ENCODE results near the gene CPNE1. TPM values are rescaled to one million over a fixed set of nuclear protein-coding genes. Genes with fewer than 3 reads are reported as not detected.

CPNE1 gene
- total and polyA plus RNA-seq, 2 of the 8 experiments (the other 6 are each of a cell fraction or from before 2014, with no cell fraction given): 294 to 346 TPM

GRCh38 chr20:35630636-35631035, 34.1 kb downstream of the CPNE1 start:
- H3K4me1 ChIP-seq (replicated peaks in 1 of 4; ENCODE audit: control insufficient read depth in 3 of 4, insufficient read depth in 4 of 4, low read length in 3 of 4): no peaks in the 10 kb centered on the region
- no peak for TF ChIP-seq MAX (IDR thresholded peaks at IDR 0.05)
- no peak for TF ChIP-seq CBX5 (IDR thresholded peaks at IDR 0.05; ENCODE audit: low read depth, low read length)
- TF ChIP-seq ASH2L (IDR thresholded peaks at IDR 0.05; ENCODE audit: low read length): no peak
- no peak for TF ChIP-seq SAP30 (IDR thresholded peaks at IDR 0.05; ENCODE audit: insufficient read depth, insufficient replicate concordance, low read length)
- TF ChIP-seq BACH1 (IDR thresholded peaks at IDR 0.05; ENCODE audit: low read length): no peak
- TF ChIP-seq TBP (IDR thresholded peaks at IDR 0.05; ENCODE audit: low read depth, low read length): no peak
- H3K23me2 ChIP-seq (ENCODE audit: low read depth, low read length): no peaks in the 10 kb centered on the region
- ChIA-PET POLR2A (ENCODE audit: partially characterized antibody) (interaction anchor here (0.9 to 4.6 kb wide), 9 partner anchors 8 to 101 kb away, joined by 3 to 23 read pairs (median 5); no protein-coding TSS in a partner anchor), CTCF (ENCODE audit: partially characterized antibody) (interaction anchor here (0.6 to 2.7 kb wide), 8 partner anchors 11 to 1668 kb away, joined by 3 to 35 read pairs (median 3); no protein-coding TSS in a partner anchor)
- no peak overlapping the region for H2AFZ ChIP-seq (ENCODE audit: low read length)
- H2BK20ac ChIP-seq (ENCODE audit: low read length): no peak overlapping the region
- no peak overlapping the region for H3K14ac ChIP-seq (ENCODE audit: insufficient read length)
- no peak overlapping the region for H3K9ac ChIP-seq (replicated peaks in 1 of 4; ENCODE audit: extremely low read depth in 1 of 4, low read depth in 3 of 4, low read length in 3 of 4)
- no peak overlapping the region for H2AK5ac ChIP-seq (ENCODE audit: low read depth, low read length)
- H3K4ac ChIP-seq (replicated peaks; ENCODE audit: insufficient read length, low read depth, low read length): no peak overlapping the region
- H2BK12ac ChIP-seq (ENCODE audit: low read depth, low read length): no peak overlapping the region
- no peak overlapping the region for H3K56ac ChIP-seq (replicated peaks; ENCODE audit: insufficient read length, low read depth, low read length)
- no peak overlapping the region for H2BK5ac ChIP-seq (ENCODE audit: low read depth, low read length)
- H4K5ac ChIP-seq (ENCODE audit: insufficient read length, low read depth, low read length): no peak overlapping the region
- H3K79me1 ChIP-seq (ENCODE audit: low read depth, low read length): peaks cover 14% of the 10 kb centered on the region
- H4K8ac ChIP-seq (ENCODE audit: extremely low read depth, insufficient read depth, low read length): no peak overlapping the region
- peaks cover 21 to 63% (median 41%) of the 10 kb centered on the region in 4 experiments; a peak in 7 of 8 replicates for H3K36me3 ChIP-seq (ENCODE audit: control insufficient read depth in 2 of 4, insufficient read depth in 4 of 4, low read length in 3 of 4)
- no peak overlapping the region for H3K4me3 ChIP-seq (ENCODE audit: extremely low read depth in 1 of 4, insufficient read depth in 2 of 4, low read depth in 3 of 4, low read length in 4 of 4)
- peaks cover 6 to 22% of the 10 kb centered on the region in 2 experiments for H4K20me1 ChIP-seq (replicated peaks in 1 of 2; ENCODE audit: control insufficient read depth in 1 of 2, insufficient read depth in 2 of 2, low read length in 2 of 2)
- no peaks in the 10 kb centered on the region for H3K27me3 ChIP-seq (replicated peaks in 1 of 4; ENCODE audit: control insufficient read depth in 3 of 4, extremely low read depth in 1 of 4, insufficient read depth in 3 of 4, low read length in 3 of 4)
- no peaks in the 10 kb centered on the region for H3K9me3 ChIP-seq (ENCODE audit: insufficient read depth in 2 of 2, low read depth in 1 of 2, low read length in 1 of 2)
- no peak for FAIRE-seq
- H3K4me2 ChIP-seq (ENCODE audit: insufficient read depth in 1 of 2, low read depth in 2 of 2, low read length in 2 of 2): no peak overlapping the region
- no peak overlapping the region for H2BK120ac ChIP-seq (replicated peaks; ENCODE audit: low read depth, low read length)
- no peak for DNase-seq (ENCODE audit: low read depth in 1 of 2, low spot score in 2 of 2)
- no peak overlapping the region for H4K91ac ChIP-seq (replicated peaks; ENCODE audit: insufficient read length, low read length)
- H3K79me2 ChIP-seq (ENCODE audit: control insufficient read depth in 1 of 2, insufficient read depth in 2 of 2, low read length in 2 of 2): peaks cover 0 to 13% of the 10 kb centered on the region in 2 experiments; a peak in 2 of 4 replicates
- 93% methylated on average over 4 of the region's 4 CpGs; no CpG with 5 or more reads in 1 of the 2 experiments for WGBS, 2 experiments (ENCODE audit: extremely low coverage in 1 of 2, insufficient coverage in 1 of 2, insufficient read length in 1 of 2, insufficient replicate concordance in 2 of 2, low coverage in 1 of 2, low lambda C conversion rate in 2 of 2, missing lambda C conversion rate in 1 of 2)
- no peak overlapping the region for H2BK15ac ChIP-seq (ENCODE audit: low read length)
- no peak overlapping the region for H3K27ac ChIP-seq (ENCODE audit: low read depth, low read length)
- H3K23ac ChIP-seq (ENCODE audit: insufficient read length): no peak overlapping the region
- H3K18ac ChIP-seq (ENCODE audit: extremely low read depth, low read length): no peak overlapping the region
